HUES64 (cell line): ENCODE results near the gene TRIM17.
"Not testable (repeated sequence)": the region's sequence is repeated elsewhere in the genome, so short reads cannot be mapped to it uniquely, and the experiment has no call there.

Source experiments
- H3K27ac ChIP-seq: 2 replicates; pipeline ENCODE4 v1.7.0; 2013; ENCODE audit warnings: low read depth, low read length, inconsistent platforms
- H3K27me3 ChIP-seq: 2 replicates; pipeline ENCODE4 v1.6.1; 2013; ENCODE audit warnings: mild to moderate bottlenecking, low read length; ENCODE audit not compliant: insufficient read depth
- H3K36me3 ChIP-seq: 2 replicates; pipeline ENCODE4 v1.6.1; 2013; ENCODE audit warnings: mild to moderate bottlenecking, low read length; ENCODE audit not compliant: insufficient read depth
- H3K4me1 ChIP-seq: 2 replicates; pipeline ENCODE4 v1.6.1; 2013; ENCODE audit warnings: mild to moderate bottlenecking, low read length, moderate library complexity; ENCODE audit not compliant: insufficient read depth
- H3K4me3 ChIP-seq: 2 replicates; pipeline ENCODE4 v1.5.1; 2013; ENCODE audit warnings: mild to moderate bottlenecking, low read length, moderate library complexity
- H3K9ac ChIP-seq: 2 replicates; pipeline ENCODE4 v1.6.1; 2013; ENCODE audit warnings: mild to moderate bottlenecking, low read depth, low read length
- H3K9me3 ChIP-seq: 2 replicates; pipeline ENCODE4 v1.6.1; 2013; ENCODE audit warnings: low read depth, low read length; ENCODE audit not compliant: insufficient read depth
- WGBS: fragments of 150-250, 120-280 bp; methylation state at CpG from one replicate; pipeline ENCODE4 v1.1.7; 2013; ENCODE audit warnings: missing lambda C conversion rate; 5-methylcytosine and 5-hydroxymethylcytosine counted together

The TRIM17 gene

GRCh38 chr1:228446852-228447251 lies 30.2 kb upstream of the TRIM17 start:
- H3K36me3 ChIP-seq: no peaks in the 10 kb centered on the region
- peaks cover 66% of the 10 kb centered on the region for H3K27me3 ChIP-seq
- peaks cover 7% of the 10 kb centered on the region; the same call in 1 of the 2 replicates for H3K4me1 ChIP-seq
- H3K4me3 ChIP-seq: peak overlapping the region; percentile 39
- no peak overlapping the region for H3K9ac ChIP-seq
- WGBS: 19% methylated on average over 15 of the region's 15 CpGs
- H3K9me3 ChIP-seq: no peaks in the 10 kb centered on the region
- no peak overlapping the region for H3K27ac ChIP-seq

- H3K9me3 ChIP-seq: no peaks in the 10 kb centered on the region
- 2% methylated on average over 50 of the region's 51 CpGs for WGBS
- no peaks in the 10 kb centered on the region for H3K36me3 ChIP-seq
- H3K27ac ChIP-seq: no peak overlapping the region; the same call in 1 of the 2 replicates
- peaks cover 74% of the 10 kb centered on the region for H3K27me3 ChIP-seq
- peaks cover 7% of the 10 kb centered on the region; the same call in 1 of the 2 replicates for H3K4me1 ChIP-seq
- H3K9ac ChIP-seq: no peak overlapping the region
- peak overlapping the region; percentile 62 for H3K4me3 ChIP-seq
Observed at GRCh38 chr1:228445843-228446650, 29.4 kb upstream of the TRIM17 start.

GRCh38 chr1:228445490-228445842 lies 28.8 kb upstream of the TRIM17 start:
- 5% methylated on average over 15 of the region's 16 CpGs for WGBS
- Histone ChIP-seq H3K4me1 (peaks cover 7% of the 10 kb centered on the region; the same call in 1 of the 2 replicates), H3K27ac (no peak overlapping the region), H3K9me3 (no peaks in the 10 kb centered on the region), H3K4me3 (peak overlapping the region; percentile 62), H3K36me3 (no peaks in the 10 kb centered on the region), H3K9ac (no peak overlapping the region), H3K27me3 (peaks cover 79% of the 10 kb centered on the region)

- H3K27me3 ChIP-seq: peaks cover 91% of the 10 kb centered on the region
- H3K9ac ChIP-seq: no peak overlapping the region
- no peaks in the 10 kb centered on the region for H3K36me3 ChIP-seq
Observed at GRCh38 chr1:228443395-228443794, 26.7 kb upstream of the TRIM17 start.

GRCh38 chr1:228440761-228441500 lies 24.3 kb upstream of the TRIM17 start:
- Histone ChIP-seq H3K9ac (no peak overlapping the region), H3K27me3 (peaks cover 77% of the 10 kb centered on the region), H3K36me3 (no peaks in the 10 kb centered on the region), H3K27ac (no peak overlapping the region), H3K9me3 (no peaks in the 10 kb centered on the region), H3K4me1 (peaks cover 7% of the 10 kb centered on the region; the same call in 1 of the 2 replicates), H3K4me3 (no peak overlapping the region)
- WGBS: 90% methylated on average over 9 of the region's 9 CpGs

More at GRCh38 chr1:228443395-228443794, 26.7 kb upstream of the TRIM17 start:
- no peaks in the 10 kb centered on the region for H3K9me3 ChIP-seq
- H3K4me1 ChIP-seq: peaks cover 7% of the 10 kb centered on the region; the same call in 1 of the 2 replicates
- H3K4me3 ChIP-seq: no peak overlapping the region
- no peak overlapping the region for H3K27ac ChIP-seq

- no peak overlapping the region for H3K9ac ChIP-seq
- peaks cover 55% of the 10 kb centered on the region for H3K27me3 ChIP-seq
- 47% methylated on average over 1 of the region's 1 CpG for WGBS
- no peaks in the 10 kb centered on the region for H3K9me3 ChIP-seq
- no peak overlapping the region for H3K27ac ChIP-seq
- no peaks in the 10 kb centered on the region for H3K36me3 ChIP-seq
- H3K4me3 ChIP-seq: no peak overlapping the region
- H3K4me1 ChIP-seq: no peaks in the 10 kb centered on the region
Observed at GRCh38 chr1:228438266-228438665, 21.6 kb upstream of the TRIM17 start.

- no peaks in the 10 kb centered on the region for H3K9me3 ChIP-seq
- peaks cover 49% of the 10 kb centered on the region for H3K27me3 ChIP-seq
- 89% methylated on average over 7 of the region's 7 CpGs for WGBS
Observed at GRCh38 chr1:228437424-228437962, 20.8 kb upstream of the TRIM17 start.

GRCh38 chr1:228434689-228435088 lies 18.0 kb upstream of the TRIM17 start:
- no peaks in the 10 kb centered on the region for H3K9me3 ChIP-seq

More at GRCh38 chr1:228437424-228437962, 20.8 kb upstream of the TRIM17 start:
- Histone ChIP-seq H3K36me3 (no peaks in the 10 kb centered on the region), H3K9ac (no peak overlapping the region), H3K4me3 (no peak overlapping the region), H3K27ac (no peak overlapping the region), H3K4me1 (no peaks in the 10 kb centered on the region)

GRCh38 chr1:228433337-228434053 lies 16.8 kb upstream of the TRIM17 start:
- H3K27me3 ChIP-seq: peaks cover 28% of the 10 kb centered on the region
- H3K9ac ChIP-seq, H3K9me3 ChIP-seq, H3K4me3 ChIP-seq, H3K36me3 ChIP-seq, H3K27ac ChIP-seq, H3K4me1 ChIP-seq: not testable (repeated sequence)
- WGBS: 88% methylated on average over 7 of the region's 7 CpGs

More at GRCh38 chr1:228434689-228435088, 18.0 kb upstream of the TRIM17 start:
- no peak overlapping the region for H3K4me3 ChIP-seq
- H3K4me1 ChIP-seq: no peaks in the 10 kb centered on the region
- no peaks in the 10 kb centered on the region for H3K36me3 ChIP-seq
- H3K9ac ChIP-seq: no peak overlapping the region
- 92% methylated on average over 4 of the region's 4 CpGs for WGBS
- no peak overlapping the region for H3K27ac ChIP-seq
- H3K27me3 ChIP-seq: peaks cover 31% of the 10 kb centered on the region

- no peak overlapping the region for H3K9ac ChIP-seq
- no peaks in the 10 kb centered on the region for H3K9me3 ChIP-seq
- H3K27me3 ChIP-seq: peaks cover 13% of the 10 kb centered on the region; the same call in 1 of the 2 replicates
- WGBS: 93% methylated on average over 6 of the region's 6 CpGs
- no peak overlapping the region for H3K27ac ChIP-seq
- no peaks in the 10 kb centered on the region for H3K4me1 ChIP-seq
- H3K4me3 ChIP-seq: no peak overlapping the region
- H3K36me3 ChIP-seq: no peaks in the 10 kb centered on the region
Observed at GRCh38 chr1:228430243-228430642, 13.6 kb upstream of the TRIM17 start.
